ENCODE results near the gene GSN.

Gene GSN

GRCh38 chr9:121273064-121273775 lies 5.3 kb downstream of the GSN start:
- no peak for DNase-seq (ENCODE audit: low read depth)

GRCh38 chr9:121274851-121275250 lies 6.9 kb downstream of the GSN start:
- DNase-seq (ENCODE audit: low read depth): no peak

GRCh38 chr9:121275781-121276658 lies 8.1 kb downstream of the GSN start:
- DNase-seq (ENCODE audit: low read depth): no peak

GRCh38 chr9:121277026-121277425 lies 9.1 kb downstream of the GSN start:
- DNase-seq (ENCODE audit: low read depth): no peak

GRCh38 chr9:121277518-121278295 lies 9.7 kb downstream of the GSN start:
- DNase-seq (ENCODE audit: low read depth): no peak

GRCh38 chr9:121278477-121279261 lies 10.7 kb downstream of the GSN start:
- DNase-seq (ENCODE audit: low read depth): no peak

- DNase-seq (ENCODE audit: low read depth): no peak
Observed at GRCh38 chr9:121279776-121280388, 11.9 kb downstream of the GSN start.

- no peak for DNase-seq (ENCODE audit: low read depth)
Observed at GRCh38 chr9:121280715-121281613, 13.0 kb downstream of the GSN start.

- no peak for DNase-seq (ENCODE audit: low read depth)
Observed at GRCh38 chr9:121281614-121282276, 13.8 kb downstream of the GSN start.

- no peak for DNase-seq (ENCODE audit: low read depth)
Observed at GRCh38 chr9:121282277-121283079, 14.5 kb downstream of the GSN start.

GRCh38 chr9:121283080-121283398 lies 15.1 kb downstream of the GSN start:
- DNase-seq (ENCODE audit: low read depth): no peak

- DNase-seq (ENCODE audit: low read depth): no peak
Observed at GRCh38 chr9:121283856-121284732, 16.1 kb downstream of the GSN start.

GRCh38 chr9:121284733-121285451 lies 16.9 kb downstream of the GSN start:
- no peak for DNase-seq (ENCODE audit: low read depth)

GRCh38 chr9:121285835-121286687 lies 18.1 kb downstream of the GSN start:
- no peak for DNase-seq (ENCODE audit: low read depth)

GRCh38 chr9:121286688-121286972 lies 18.7 kb downstream of the GSN start:
- no peak for DNase-seq (ENCODE audit: low read depth)

- no peak for DNase-seq (ENCODE audit: low read depth)
Observed at GRCh38 chr9:121286973-121287741, 19.2 kb downstream of the GSN start.

Data from stimulated activated CD8-positive, alpha-beta memory T cell treated with anti-CD3 and anti-CD28 coated beads, Interleukin-12 subunit alpha, Interleukin-12 subunit beta, amount 100 ng/mL, for 1 hour (primary cell).